Neural progenitor cell (in vitro differentiated cells): ENCODE measurements around the gene PEX11B.

ENCODE experiments used
- EZH2phosphoT487 ChIP-seq: fragments of 200-600 bp; sonication (generic); IDR thresholded peaks from 2 replicates; pipeline ENCODE4 v1.6.1; 2017; ENCODE audit warnings: antibody characterized with exemption
- TF ChIP-seq, protein P1 (sequence below): fragments of 200-600 bp; sonication (generic); IDR thresholded peaks from 2 replicates; pipeline ENCODE4 v1.5.1; 2017; ENCODE audit warnings: antibody characterized with exemption, mild to moderate bottlenecking

- no peak for TF ChIP-seq EZH2phosphoT487
- TF ChIP-seq, protein P1, sequence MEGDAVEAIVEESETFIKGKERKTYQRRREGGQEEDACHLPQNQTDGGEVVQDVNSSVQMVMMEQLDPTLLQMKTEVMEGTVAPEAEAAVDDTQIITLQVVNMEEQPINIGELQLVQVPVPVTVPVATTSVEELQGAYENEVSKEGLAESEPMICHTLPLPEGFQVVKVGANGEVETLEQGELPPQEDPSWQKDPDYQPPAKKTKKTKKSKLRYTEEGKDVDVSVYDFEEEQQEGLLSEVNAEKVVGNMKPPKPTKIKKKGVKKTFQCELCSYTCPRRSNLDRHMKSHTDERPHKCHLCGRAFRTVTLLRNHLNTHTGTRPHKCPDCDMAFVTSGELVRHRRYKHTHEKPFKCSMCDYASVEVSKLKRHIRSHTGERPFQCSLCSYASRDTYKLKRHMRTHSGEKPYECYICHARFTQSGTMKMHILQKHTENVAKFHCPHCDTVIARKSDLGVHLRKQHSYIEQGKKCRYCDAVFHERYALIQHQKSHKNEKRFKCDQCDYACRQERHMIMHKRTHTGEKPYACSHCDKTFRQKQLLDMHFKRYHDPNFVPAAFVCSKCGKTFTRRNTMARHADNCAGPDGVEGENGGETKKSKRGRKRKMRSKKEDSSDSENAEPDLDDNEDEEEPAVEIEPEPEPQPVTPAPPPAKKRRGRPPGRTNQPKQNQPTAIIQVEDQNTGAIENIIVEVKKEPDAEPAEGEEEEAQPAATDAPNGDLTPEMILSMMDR, result peak; percentile 11
These were observed 17.1 kb downstream of the PEX11B start for GRCh38 chr1:145901312-145902021.
